ENCODE data around the gene MED7.

GRCh38 chr5:157168286-157168685 lies 25.6 kb upstream of the MED7 start:
- TF ChIP-seq CTCF (IDR thresholded peaks at IDR 0.05; ENCODE audit: low read depth, low read length, poor library complexity, severe bottlenecking) = no peak
- TF ChIP-seq EZH2phosphoT487 (IDR thresholded peaks at IDR 0.05; ENCODE audit: borderline replicate concordance, low read length) = no peak

Measured in DOHH2 (cell line).